K562 (cell line): ENCODE data around the gene SIGLEC6. TPM values are rescaled to one million over a fixed set of nuclear protein-coding genes. Genes with fewer than 3 reads are reported as not detected.

Experiments
- CREB3 ChIP-seq: fragments of 450-650 bp; conservative IDR thresholded peaks from 2 replicates; pipeline ENCODE4 v1.6.1; 2016; ENCODE audit warnings: missing genetic modification characterization, low read depth, mild to moderate bottlenecking, missing compliant biosample characterization, moderate library complexity
- DMBX1 ChIP-seq: fragments of 250-450 bp; sonication (Bioruptor Pico); IDR thresholded peaks from 2 replicates; pipeline ENCODE4 v1.8.0; 2022; ENCODE audit warnings: inconsistent platforms, mild to moderate bottlenecking, moderate library complexity, borderline replicate concordance
- HNRNPL ChIP-seq: fragments of 200-400 bp; formaldehyde crosslinking; IDR thresholded peaks from 2 replicates; pipeline ENCODE4 v1.6.1; 2017; ENCODE audit warnings: low read depth, mild to moderate bottlenecking, low read length
- NFATC3 ChIP-seq: fragments of 450-650 bp; IDR thresholded peaks from 2 replicates; pipeline ENCODE4 v1.6.1; 2017; ENCODE audit warnings: mild to moderate bottlenecking
- NFIX ChIP-seq: fragments of 250-450 bp; sonication (Bioruptor Pico); IDR thresholded peaks from 2 replicates; pipeline ENCODE4 v1.4.0; 2020; ENCODE audit warnings: low read depth, mild to moderate bottlenecking, moderate library complexity
- PTTG1 ChIP-seq: fragments of 450-650 bp; IDR thresholded peaks from 2 replicates; pipeline ENCODE4 v1.6.1; 2016; ENCODE audit warnings: low read depth, mild to moderate bottlenecking, missing genetic modification characterization, missing compliant biosample characterization
- RBM39 ChIP-seq: fragments of 200-400 bp; formaldehyde crosslinking; optimal IDR thresholded peaks from 2 replicates; pipeline ENCODE3; 2018; ENCODE audit warnings: low read depth, low read length
- SMARCA5 ChIP-seq: fragments of 450-650 bp; IDR thresholded peaks from 2 replicates; pipeline ENCODE4 v1.6.1; 2016
- SP1 ChIP-seq: sonication (generic); formaldehyde crosslinking; IDR thresholded peaks from 2 replicates; pipeline ENCODE4 v1.8.1; 2022; ENCODE audit warnings: mild to moderate bottlenecking, missing genetic modification reagents
- ZNF699 ChIP-seq: fragments of 250-450 bp; sonication (Bioruptor Pico); IDR thresholded peaks from 2 replicates; pipeline ENCODE4 v1.8.0; 2021; ENCODE audit warnings: mild to moderate bottlenecking, moderate library complexity; ENCODE audit not compliant: insufficient replicate concordance
- polyA plus RNA-seq, 8 experiments: library from polyadenylated mRNA; depleted of rRNA in 4 of 8; stranded (reverse) in 5 of 8; unstranded in 3 of 8; fragments of >200 nt; fragmentation: Nextera tagmentation in 2 of 8; fragmentation: Illumina TruSeq in 1 of 8; extraction: Ambion mirVana in 2 of 8; extraction: Trizol in 1 of 8; gene quantifications; 2 replicates each; pipeline versions ENCODE4 v1.2.1 to v1.2.3, GENCODE V29; 2011 to 2014; ENCODE audit warnings: inconsistent platforms in 1 of 8, missing spikeins in 1 of 8
- total RNA-seq, 7 experiments: library from RNA; depleted of rRNA in 6 of 7; stranded (reverse); fragments of >200 nt in 6 of 7; fragmentation: Illumina TruSeq in 2 of 7; extraction: Trizol in 2 of 7; gene quantifications; 2 replicates each; pipeline versions ENCODE4 v1.2.1 to v1.2.3, GENCODE V29; 2011 to 2021; ENCODE audit warnings: low replicate concordance in 1 of 7
- TF ChIP-seq, protein P1 (sequence below): fragments of 250-450 bp; sonication (Bioruptor Pico); IDR thresholded peaks from 2 replicates; pipeline ENCODE4 v1.9.0; 2021; ENCODE audit warnings: mild to moderate bottlenecking, inconsistent platforms
- TF ChIP-seq, protein P2 (sequence below), 2 experiments: fragments of 450-650 bp; formaldehyde crosslinking in 1 of 2; IDR thresholded peaks; 2 replicates each; pipeline versions ENCODE4 v1.4.0 to v1.6.1; 2014 to 2020; ENCODE audit warnings: mild to moderate bottlenecking in 2 of 2, borderline replicate concordance in 1 of 2, low read depth in 1 of 2
- TF ChIP-seq, protein P3 (sequence below): fragments of 450-650 bp; IDR thresholded peaks from 2 replicates; pipeline ENCODE4 v1.7.1; 2018; ENCODE audit warnings: mild to moderate bottlenecking, low read depth; ENCODE audit not compliant: partially characterized antibody

SIGLEC6 gene
- total and polyA plus RNA-seq, 9 of the 15 experiments (the other 6 are each of a cell fraction or from before 2014, with no cell fraction given), result 0.03 to 17.5 (median 0.71) TPM

- TF ChIP-seq, protein P1, sequence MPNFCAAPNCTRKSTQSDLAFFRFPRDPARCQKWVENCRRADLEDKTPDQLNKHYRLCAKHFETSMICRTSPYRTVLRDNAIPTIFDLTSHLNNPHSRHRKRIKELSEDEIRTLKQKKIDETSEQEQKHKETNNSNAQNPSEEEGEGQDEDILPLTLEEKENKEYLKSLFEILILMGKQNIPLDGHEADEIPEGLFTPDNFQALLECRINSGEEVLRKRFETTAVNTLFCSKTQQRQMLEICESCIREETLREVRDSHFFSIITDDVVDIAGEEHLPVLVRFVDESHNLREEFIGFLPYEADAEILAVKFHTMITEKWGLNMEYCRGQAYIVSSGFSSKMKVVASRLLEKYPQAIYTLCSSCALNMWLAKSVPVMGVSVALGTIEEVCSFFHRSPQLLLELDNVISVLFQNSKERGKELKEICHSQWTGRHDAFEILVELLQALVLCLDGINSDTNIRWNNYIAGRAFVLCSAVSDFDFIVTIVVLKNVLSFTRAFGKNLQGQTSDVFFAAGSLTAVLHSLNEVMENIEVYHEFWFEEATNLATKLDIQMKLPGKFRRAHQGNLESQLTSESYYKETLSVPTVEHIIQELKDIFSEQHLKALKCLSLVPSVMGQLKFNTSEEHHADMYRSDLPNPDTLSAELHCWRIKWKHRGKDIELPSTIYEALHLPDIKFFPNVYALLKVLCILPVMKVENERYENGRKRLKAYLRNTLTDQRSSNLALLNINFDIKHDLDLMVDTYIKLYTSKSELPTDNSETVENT (CRISPR knock-in tag), result no peak
- TF ChIP-seq RBM39, result no peak
- TF ChIP-seq NFIX (CRISPR knock-in tag), result peak; percentile 81
- no peak for TF ChIP-seq SP1
- no peak for TF ChIP-seq PTTG1 (tag)
- no peak for TF ChIP-seq HNRNPL
- TF ChIP-seq SMARCA5, result no peak
- peak; percentile 45; the same call in 1 of the 2 replicates for TF ChIP-seq DMBX1
- no peak for TF ChIP-seq NFATC3
- TF ChIP-seq CREB3, result 0 out of 2 replicates have a peak, but pooled peaks have one; percentile 49
- TF ChIP-seq, protein P2, sequence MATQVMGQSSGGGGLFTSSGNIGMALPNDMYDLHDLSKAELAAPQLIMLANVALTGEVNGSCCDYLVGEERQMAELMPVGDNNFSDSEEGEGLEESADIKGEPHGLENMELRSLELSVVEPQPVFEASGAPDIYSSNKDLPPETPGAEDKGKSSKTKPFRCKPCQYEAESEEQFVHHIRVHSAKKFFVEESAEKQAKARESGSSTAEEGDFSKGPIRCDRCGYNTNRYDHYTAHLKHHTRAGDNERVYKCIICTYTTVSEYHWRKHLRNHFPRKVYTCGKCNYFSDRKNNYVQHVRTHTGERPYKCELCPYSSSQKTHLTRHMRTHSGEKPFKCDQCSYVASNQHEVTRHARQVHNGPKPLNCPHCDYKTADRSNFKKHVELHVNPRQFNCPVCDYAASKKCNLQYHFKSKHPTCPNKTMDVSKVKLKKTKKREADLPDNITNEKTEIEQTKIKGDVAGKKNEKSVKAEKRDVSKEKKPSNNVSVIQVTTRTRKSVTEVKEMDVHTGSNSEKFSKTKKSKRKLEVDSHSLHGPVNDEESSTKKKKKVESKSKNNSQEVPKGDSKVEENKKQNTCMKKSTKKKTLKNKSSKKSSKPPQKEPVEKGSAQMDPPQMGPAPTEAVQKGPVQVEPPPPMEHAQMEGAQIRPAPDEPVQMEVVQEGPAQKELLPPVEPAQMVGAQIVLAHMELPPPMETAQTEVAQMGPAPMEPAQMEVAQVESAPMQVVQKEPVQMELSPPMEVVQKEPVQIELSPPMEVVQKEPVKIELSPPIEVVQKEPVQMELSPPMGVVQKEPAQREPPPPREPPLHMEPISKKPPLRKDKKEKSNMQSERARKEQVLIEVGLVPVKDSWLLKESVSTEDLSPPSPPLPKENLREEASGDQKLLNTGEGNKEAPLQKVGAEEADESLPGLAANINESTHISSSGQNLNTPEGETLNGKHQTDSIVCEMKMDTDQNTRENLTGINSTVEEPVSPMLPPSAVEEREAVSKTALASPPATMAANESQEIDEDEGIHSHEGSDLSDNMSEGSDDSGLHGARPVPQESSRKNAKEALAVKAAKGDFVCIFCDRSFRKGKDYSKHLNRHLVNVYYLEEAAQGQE (IDR thresholded peaks at IDR 0.05; ENCODE audit: borderline replicate concordance), result no peak
- TF ChIP-seq, protein P2 (CRISPR knock-in tag; IDR thresholded peaks at IDR 0.05; ENCODE audit: low read depth), result no peak
- TF ChIP-seq, protein P3, sequence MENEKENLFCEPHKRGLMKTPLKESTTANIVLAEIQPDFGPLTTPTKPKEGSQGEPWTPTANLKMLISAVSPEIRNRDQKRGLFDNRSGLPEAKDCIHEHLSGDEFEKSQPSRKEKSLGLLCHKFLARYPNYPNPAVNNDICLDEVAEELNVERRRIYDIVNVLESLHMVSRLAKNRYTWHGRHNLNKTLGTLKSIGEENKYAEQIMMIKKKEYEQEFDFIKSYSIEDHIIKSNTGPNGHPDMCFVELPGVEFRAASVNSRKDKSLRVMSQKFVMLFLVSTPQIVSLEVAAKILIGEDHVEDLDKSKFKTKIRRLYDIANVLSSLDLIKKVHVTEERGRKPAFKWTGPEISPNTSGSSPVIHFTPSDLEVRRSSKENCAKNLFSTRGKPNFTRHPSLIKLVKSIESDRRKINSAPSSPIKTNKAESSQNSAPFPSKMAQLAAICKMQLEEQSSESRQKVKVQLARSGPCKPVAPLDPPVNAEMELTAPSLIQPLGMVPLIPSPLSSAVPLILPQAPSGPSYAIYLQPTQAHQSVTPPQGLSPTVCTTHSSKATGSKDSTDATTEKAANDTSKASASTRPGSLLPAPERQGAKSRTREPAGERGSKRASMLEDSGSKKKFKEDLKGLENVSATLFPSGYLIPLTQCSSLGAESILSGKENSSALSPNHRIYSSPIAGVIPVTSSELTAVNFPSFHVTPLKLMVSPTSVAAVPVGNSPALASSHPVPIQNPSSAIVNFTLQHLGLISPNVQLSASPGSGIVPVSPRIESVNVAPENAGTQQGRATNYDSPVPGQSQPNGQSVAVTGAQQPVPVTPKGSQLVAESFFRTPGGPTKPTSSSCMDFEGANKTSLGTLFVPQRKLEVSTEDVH, result no peak
- no peak for TF ChIP-seq ZNF699 (CRISPR knock-in tag)
Measured at GRCh38 chr19:51524666-51525264, 6.7 kb downstream of the SIGLEC6 start (continued).
